HG02884 (cell line): Measurements from ENCODE around the gene SOHLH1.

Experiments used
- ATAC-seq: cut with Tn5 transposase; IDR thresholded peaks from one replicate; pipeline ENCODE4 v1.9.1; 2021; ENCODE audit warnings: mild to moderate bottlenecking, moderate library complexity; ENCODE audit not compliant: unreplicated experiment

Gene SOHLH1

GRCh38 chr9:135662758-135663450, 36.4 kb downstream of the SOHLH1 start, which contains the start of gene LCN9:
TSS of gene LCN9 (plus strand) at chr9:135663309. CDS start at chr9:135663322, 13 bp downstream.
- ATAC-seq: no peak

- no peak for ATAC-seq
These were observed 37.3 kb downstream of the SOHLH1 start for GRCh38 chr9:135661816-135662560.

GRCh38 chr9:135660407-135660806, 38.9 kb downstream of the SOHLH1 start:
- no peak for ATAC-seq

- no peak for ATAC-seq
These were observed 40.0 kb downstream of the SOHLH1 start for GRCh38 chr9:135659252-135659651.

- no peak for ATAC-seq
These were observed 41.9 kb downstream of the SOHLH1 start for GRCh38 chr9:135657416-135657815.

GRCh38 chr9:135655317-135655716, 44.0 kb downstream of the SOHLH1 start:
- ATAC-seq: no peak

- ATAC-seq: no peak
These were observed 48.9 kb downstream of the SOHLH1 start for GRCh38 chr9:135650408-135650807.

GRCh38 chr9:135649508-135649907, 49.8 kb downstream of the SOHLH1 start:
- no peak for ATAC-seq

GRCh38 chr9:135648494-135649410, 50.5 kb downstream of the SOHLH1 start:
- ATAC-seq: no peak

- ATAC-seq: no peak
These were observed 51.4 kb downstream of the SOHLH1 start for GRCh38 chr9:135647884-135648283.

GRCh38 chr9:135644631-135645218, 54.6 kb downstream of the SOHLH1 start:
- ATAC-seq: no peak
